ENCODE results near the gene KAZN.

GRCh38 chr1:14926229-14926628 lies 327.7 kb downstream of the KAZN start:
- TF ChIP-seq TOX (CRISPR knock-in tag; IDR thresholded peaks at IDR 0.05; ENCODE audit: borderline replicate concordance) (no peak), TCF4 (CRISPR knock-in tag; IDR thresholded peaks at IDR 0.05; ENCODE audit: borderline replicate concordance) (no peak), CSDC2 (CRISPR knock-in tag; IDR thresholded peaks at IDR 0.05) (no peak)
